ENCODE measurements around the gene TPRN. TPM values are rescaled to one million over a fixed set of nuclear protein-coding genes. Genes with fewer than 3 reads are reported as not detected.

Gene TPRN
- total and polyA plus RNA-seq, 9 of the 15 experiments (the other 6 are each of a cell fraction or from before 2014, with no cell fraction given), result 0.31 to 31.9 (median 4.4) TPM

GRCh38 chr9:137243626-137244485 lies 43.3 kb upstream of the TPRN start (continued):
- TF ChIP-seq MYC (IDR thresholded peaks at IDR 0.05; ENCODE audit: low read depth, low read length), result no peak
- peak; percentile 40; the same call in 1 of the 2 replicates for TF ChIP-seq MYC (CRISPR knock-in tag; IDR thresholded peaks at IDR 0.05; ENCODE audit: borderline replicate concordance, low read depth)
- TF ChIP-seq ATF2 (CRISPR knock-in tag; IDR thresholded peaks at IDR 0.05), result no peak
- no peak for TF ChIP-seq ZNF3 (CRISPR knock-in tag; IDR thresholded peaks at IDR 0.05)
- TF ChIP-seq, protein P1, sequence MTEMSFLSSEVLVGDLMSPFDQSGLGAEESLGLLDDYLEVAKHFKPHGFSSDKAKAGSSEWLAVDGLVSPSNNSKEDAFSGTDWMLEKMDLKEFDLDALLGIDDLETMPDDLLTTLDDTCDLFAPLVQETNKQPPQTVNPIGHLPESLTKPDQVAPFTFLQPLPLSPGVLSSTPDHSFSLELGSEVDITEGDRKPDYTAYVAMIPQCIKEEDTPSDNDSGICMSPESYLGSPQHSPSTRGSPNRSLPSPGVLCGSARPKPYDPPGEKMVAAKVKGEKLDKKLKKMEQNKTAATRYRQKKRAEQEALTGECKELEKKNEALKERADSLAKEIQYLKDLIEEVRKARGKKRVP (CRISPR knock-in tag; IDR thresholded peaks at IDR 0.05), result 0 out of 2 replicates have a peak, but pooled peaks have one; percentile 7
- no peak for TF ChIP-seq ZNF707 (CRISPR knock-in tag; conservative IDR thresholded peaks at IDR 0.05)
- no peak for TF ChIP-seq ZBTB5 (IDR thresholded peaks at IDR 0.05)
- no peak for TF ChIP-seq ZNF133 (CRISPR knock-in tag; IDR thresholded peaks at IDR 0.05)
- TF ChIP-seq KHSRP (IDR thresholded peaks at IDR 0.05), result no peak
- no peak for TF ChIP-seq ZNF76 (CRISPR knock-in tag; IDR thresholded peaks at IDR 0.05; ENCODE audit: borderline replicate concordance)
- TF ChIP-seq BRD9 (IDR thresholded peaks at IDR 0.05; ENCODE audit: low read depth, partially characterized antibody), result no peak
- peak; percentile 96 for TF ChIP-seq THRB (CRISPR knock-in tag; conservative IDR thresholded peaks at IDR 0.05)
- no peak for TF ChIP-seq RHOXF2B (CRISPR knock-in tag; conservative IDR thresholded peaks at IDR 0.05)
- TF ChIP-seq, protein P2, sequence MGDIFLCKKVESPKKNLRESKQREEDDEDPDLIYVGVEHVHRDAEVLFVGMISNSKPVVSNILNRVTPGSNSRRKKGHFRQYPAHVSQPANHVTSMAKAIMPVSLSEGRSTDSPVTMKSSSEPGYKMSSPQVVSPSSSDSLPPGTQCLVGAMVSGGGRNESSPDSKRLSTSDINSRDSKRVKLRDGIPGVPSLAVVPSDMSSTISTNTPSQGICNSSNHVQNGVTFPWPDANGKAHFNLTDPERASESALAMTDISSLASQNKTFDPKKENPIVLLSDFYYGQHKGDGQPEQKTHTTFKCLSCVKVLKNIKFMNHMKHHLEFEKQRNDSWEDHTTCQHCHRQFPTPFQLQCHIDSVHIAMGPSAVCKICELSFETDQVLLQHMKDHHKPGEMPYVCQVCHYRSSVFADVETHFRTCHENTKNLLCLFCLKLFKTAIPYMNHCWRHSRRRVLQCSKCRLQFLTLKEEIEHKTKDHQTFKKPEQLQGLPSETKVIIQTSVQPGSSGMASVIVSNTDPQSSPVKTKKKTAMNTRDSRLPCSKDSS (IDR thresholded peaks at IDR 0.05; ENCODE audit: low read depth, partially characterized antibody), result no peak
- no peak for TF ChIP-seq MTA2 (IDR thresholded peaks at IDR 0.05; ENCODE audit: low read depth)
- no peak for TF ChIP-seq EHMT2 (IDR thresholded peaks at IDR 0.05)
- TF ChIP-seq ZKSCAN1 (IDR thresholded peaks at IDR 0.05; ENCODE audit: low read depth, low read length), result peak; percentile 37; the same call in 1 of the 2 replicates
- no peak for TF ChIP-seq IFI16 (CRISPR knock-in tag; IDR thresholded peaks at IDR 0.05)
- no peak for TF ChIP-seq POLR2H (tag; IDR thresholded peaks at IDR 0.05; ENCODE audit: low read depth)
- TF ChIP-seq ZNF311 (CRISPR knock-in tag; IDR thresholded peaks at IDR 0.05), result no peak
- TF ChIP-seq NFE2L1 (tag; IDR thresholded peaks at IDR 0.05; ENCODE audit: borderline replicate concordance, low read depth), result no peak
